OCI-LY1 (cell line): ENCODE results near the gene MAGI2.

ENCODE experiments used
- CTCF ChIP-seq: fragments of 200-600 bp; sonication (generic), shearing (Covaris generic); IDR thresholded peaks from 2 replicates; pipeline ENCODE4 v1.5.1; 2017; ENCODE audit warnings: mild to moderate bottlenecking, antibody characterized with exemption, low read length, moderate library complexity, mixed read lengths
- EZH2 ChIP-seq: fragments of 200-600 bp; sonication (generic), shearing (Covaris generic); IDR thresholded peaks from 2 replicates; pipeline ENCODE4 v1.8.0; 2017; ENCODE audit warnings: borderline replicate concordance, mixed run types, mild to moderate bottlenecking, antibody characterized with exemption, low read length, moderate library complexity, mixed read lengths

GRCh38 chr7:78379148-78379547, 1074.3 kb downstream of the MAGI2 start:
- no peak for TF ChIP-seq CTCF
- no peak for TF ChIP-seq EZH2
